ENCODE results near the gene CTSF. TPM values are rescaled to one million over a fixed set of nuclear protein-coding genes. Genes with fewer than 3 reads are reported as not detected.

Gene CTSF
- total RNA-seq, 1 experiment from 2014 or later, result 0.98 TPM

- Histone ChIP-seq H2BK12ac (ENCODE audit: insufficient read length, low read depth, low read length) (no peak overlapping the region), H4K91ac (ENCODE audit: insufficient read length, low read depth, low read length) (no peak overlapping the region), H3T11ph (ENCODE audit: low read length) (no peak overlapping the region), H3K4me2 (ENCODE audit: insufficient read depth, insufficient read length, low read length) (no peak overlapping the region), H3K23ac (ENCODE audit: insufficient read length, low read depth, low read length) (no peak overlapping the region), H4K20me1 (ENCODE audit: control insufficient read depth, insufficient read depth, insufficient read length) (no peaks in the 10 kb centered on the region), H2AK5ac (ENCODE audit: insufficient read length, low read length) (no peak overlapping the region), H3K4me1 (ENCODE audit: insufficient read depth, low read length) (no peaks in the 10 kb centered on the region; the same call in 1 of the 2 replicates), H3K27ac (ENCODE audit: insufficient read length, low read depth, low read length) (no peak overlapping the region), H3K18ac (ENCODE audit: insufficient read length, low read depth, low read length) (no peak overlapping the region), H3K79me2 (ENCODE audit: insufficient read depth, low read length) (no peaks in the 10 kb centered on the region), H3K9ac (ENCODE audit: extremely low read depth, insufficient read length, low read length) (no peak overlapping the region), H3K23me2 (ENCODE audit: insufficient read length, low read depth, low read length, poor library complexity, severe bottlenecking) (no peaks in the 10 kb centered on the region), H3K27me3 (ENCODE audit: insufficient read depth, low read length) (no peaks in the 10 kb centered on the region; the same call in 1 of the 2 replicates), H2AFZ (ENCODE audit: low read length) (no peak overlapping the region), H2BK5ac (ENCODE audit: insufficient read length, low read length) (no peak overlapping the region), H3K79me1 (ENCODE audit: insufficient read depth, low read depth, low read length, poor library complexity, severe bottlenecking) (no peaks in the 10 kb centered on the region), H3K9me3 (ENCODE audit: control insufficient read depth, low read depth, low read length) (no peaks in the 10 kb centered on the region), H3K4ac (ENCODE audit: low read depth, low read length) (no peak overlapping the region), H3K56ac (ENCODE audit: insufficient read length, low read depth, low read length) (no peak overlapping the region), H3K14ac (ENCODE audit: insufficient read depth, low read length) (no peak overlapping the region), H2BK15ac (ENCODE audit: low read depth, low read length) (no peak overlapping the region), H4K8ac (replicated peaks; ENCODE audit: insufficient read length, low read depth, low read length) (no peak overlapping the region), H2BK20ac (ENCODE audit: low read depth, low read length, poor library complexity, severe bottlenecking) (no peak overlapping the region), H4K5ac (ENCODE audit: insufficient read length, low read depth, low read length) (no peak overlapping the region), H2BK120ac (ENCODE audit: low read depth, low read length, poor library complexity, severe bottlenecking) (no peak overlapping the region)
- H3K27ac Mint-ChIP-seq, result peak overlapping the region in 1 of 3 experiments; percentile 18; a peak in 1 of 7 replicates
- no peak for TF ChIP-seq CTCF (conservative IDR thresholded peaks at IDR 0.05)
- no peak for DNase-seq
- no peak overlapping the region for H3K4me3 Mint-ChIP-seq
- H3K4me1 Mint-ChIP-seq, result peaks cover 22 to 24% of the 10 kb centered on the region in 2 experiments
- H3K27me3 Mint-ChIP-seq (ENCODE audit: low read depth), result peaks cover 8% of the 10 kb centered on the region
- peaks cover 22 to 27% of the 10 kb centered on the region in 2 experiments for H3K9me3 Mint-ChIP-seq
- no CpG with 5 or more reads among the region's 5 CpGs for WGBS (ENCODE audit: extremely low coverage, insufficient read length, low lambda C conversion rate)
- H3K36me3 Mint-ChIP-seq (ENCODE audit: insufficient read depth in 1 of 3, low read depth in 3 of 3), result peaks cover 4 to 24% (median 11%) of the 10 kb centered on the region in 3 experiments; a peak in 6 of 7 replicates
Observed at GRCh38 chr11:66580803-66581202, 12.4 kb upstream of the CTSF start.
